OCI-LY1 (cell line): Measurements from ENCODE around the gene KCNA4.
"Not testable (repeated sequence)": the region's sequence is repeated elsewhere in the genome, so short reads cannot be mapped to it uniquely, and the experiment has no call there.

Experiments used
- H2AFZ ChIP-seq: fragments of 200-600 bp; sonication (generic), shearing (Covaris generic); 2 replicates; pipeline ENCODE4 v1.6.0; 2014; ENCODE audit warnings: antibody characterized with exemption, mild to moderate bottlenecking, low read length
- H3F3A ChIP-seq: fragments of 200-600 bp; sonication (generic), shearing (Covaris generic); 2 replicates; pipeline ENCODE4 v1.6.0; 2014; ENCODE audit warnings: mild to moderate bottlenecking, antibody characterized with exemption, low read length, moderate library complexity; ENCODE audit not compliant: insufficient read depth
- H3K27ac ChIP-seq: fragments of 200-600 bp; sonication (generic); 2 replicates; pipeline ENCODE4 v1.5.1; 2014; ENCODE audit warnings: low read length, mixed run types, mild to moderate bottlenecking, low read depth; ENCODE audit not compliant: poor library complexity, severe bottlenecking
- H3K27me3 ChIP-seq: fragments of 200-600 bp; sonication (generic); 2 replicates; pipeline ENCODE4 v1.6.0; 2014; ENCODE audit warnings: antibody characterized with exemption, mild to moderate bottlenecking, low read length, moderate library complexity; ENCODE audit not compliant: insufficient read depth
- H3K36me3 ChIP-seq: fragments of 200-600 bp; sonication (generic); 2 replicates; pipeline ENCODE4 v1.6.1; 2014; ENCODE audit warnings: mild to moderate bottlenecking, antibody characterized with exemption, low read length, moderate library complexity, mixed read lengths; ENCODE audit not compliant: insufficient read depth
- H3K4me1 ChIP-seq: fragments of 200-600 bp; sonication (generic); 2 replicates; pipeline ENCODE4 v1.5.1; 2014; ENCODE audit warnings: mild to moderate bottlenecking, low read length, moderate library complexity; ENCODE audit not compliant: insufficient read depth, severe bottlenecking
- H3K4me2 ChIP-seq: fragments of 200-600 bp; sonication (generic), shearing (Covaris generic); 2 replicates; pipeline ENCODE4 v1.6.1; 2014; ENCODE audit warnings: low read length
- H3K4me3 ChIP-seq: fragments of 200-600 bp; sonication (generic); 2 replicates; pipeline ENCODE4 v1.5.1; 2014; ENCODE audit warnings: low read length, low read depth, mild to moderate bottlenecking, mixed read lengths; ENCODE audit not compliant: poor library complexity, severe bottlenecking
- H3K79me2 ChIP-seq: fragments of 200-600 bp; shearing (Covaris generic); 2 replicates; pipeline ENCODE4 v1.6.1; 2016; ENCODE audit warnings: mixed run types, low read length, mixed read lengths; ENCODE audit not compliant: insufficient read depth
- H3K9ac ChIP-seq: fragments of 200-600 bp; sonication (generic), shearing (Covaris generic); 2 replicates; pipeline ENCODE4 v1.6.1; 2014; ENCODE audit warnings: mild to moderate bottlenecking, low read length, mixed read lengths
- H3K9me2 ChIP-seq: fragments of 200-600 bp; sonication (generic), shearing (Covaris generic); 2 replicates; pipeline ENCODE4 v1.6.1; 2014; ENCODE audit warnings: low read depth, mild to moderate bottlenecking, low read length, mixed read lengths
- H3K9me3 ChIP-seq: fragments of 200-600 bp; shearing (Covaris generic); 2 replicates; pipeline ENCODE4 v1.6.1; 2014; ENCODE audit warnings: low read length, mixed read lengths
- H4K20me1 ChIP-seq: fragments of 200-600 bp; sonication (generic), shearing (Covaris generic); 2 replicates; pipeline ENCODE4 v1.6.0; 2016; ENCODE audit warnings: mild to moderate bottlenecking, low read length; ENCODE audit not compliant: insufficient read depth
- CTCF ChIP-seq: fragments of 200-600 bp; sonication (generic), shearing (Covaris generic); IDR thresholded peaks from 2 replicates; pipeline ENCODE4 v1.5.1; 2017; ENCODE audit warnings: mild to moderate bottlenecking, antibody characterized with exemption, low read length, moderate library complexity, mixed read lengths
- EZH2 ChIP-seq: fragments of 200-600 bp; sonication (generic), shearing (Covaris generic); IDR thresholded peaks from 2 replicates; pipeline ENCODE4 v1.8.0; 2017; ENCODE audit warnings: borderline replicate concordance, mixed run types, mild to moderate bottlenecking, antibody characterized with exemption, low read length, moderate library complexity, mixed read lengths

Gene KCNA4

GRCh38 chr11:29978549-29978948 is 38.3 kb downstream of the KCNA4 start:
- Histone ChIP-seq H3K9me3 (no peaks in the 10 kb centered on the region), H4K20me1 (no peaks in the 10 kb centered on the region), H3K27ac (no peak overlapping the region), H3K4me1 (no peaks in the 10 kb centered on the region), H3K27me3 (no peaks in the 10 kb centered on the region), H3K36me3 (no peaks in the 10 kb centered on the region), H2AFZ (no peak overlapping the region), H3F3A (no peaks in the 10 kb centered on the region), H3K4me2 (no peak overlapping the region), H3K9ac (no peak overlapping the region), H3K9me2 (no peaks in the 10 kb centered on the region), H3K4me3 (no peak overlapping the region), H3K79me2 (no peaks in the 10 kb centered on the region)
- no peak for TF ChIP-seq EZH2
- TF ChIP-seq CTCF = no peak

- not testable (repeated sequence) for H4K20me1 ChIP-seq, H3K9ac ChIP-seq, H3K79me2 ChIP-seq, H3K4me2 ChIP-seq, H3K27ac ChIP-seq, H3K4me3 ChIP-seq, H3K27me3 ChIP-seq, H2AFZ ChIP-seq, H3K9me3 ChIP-seq, H3K4me1 ChIP-seq, H3F3A ChIP-seq, H3K9me2 ChIP-seq, H3K36me3 ChIP-seq
Measured at GRCh38 chr11:29975580-29975979, 41.2 kb downstream of the KCNA4 start.

- Histone ChIP-seq H3K9me3 (no peaks in the 10 kb centered on the region), H4K20me1 (no peaks in the 10 kb centered on the region), H3K36me3 (no peaks in the 10 kb centered on the region), H3K4me3 (no peak overlapping the region), H2AFZ (no peak overlapping the region), H3K4me2 (no peak overlapping the region), H3F3A (no peaks in the 10 kb centered on the region), H3K9ac (no peak overlapping the region), H3K79me2 (no peaks in the 10 kb centered on the region), H3K9me2 (no peaks in the 10 kb centered on the region), H3K4me1 (no peaks in the 10 kb centered on the region), H3K27me3 (no peaks in the 10 kb centered on the region), H3K27ac (no peak overlapping the region)
- TF ChIP-seq CTCF (no peak), EZH2 (no peak)
Measured at GRCh38 chr11:29963796-29964195, 53.0 kb downstream of the KCNA4 start.

GRCh38 chr11:29963036-29963435 is 53.8 kb downstream of the KCNA4 start:
- no peaks in the 10 kb centered on the region for H3K27me3 ChIP-seq
- TF ChIP-seq EZH2 (no peak), CTCF (no peak)
- H3K4me1 ChIP-seq = no peaks in the 10 kb centered on the region
- no peaks in the 10 kb centered on the region for H3F3A ChIP-seq
- H2AFZ ChIP-seq = no peak overlapping the region
- no peaks in the 10 kb centered on the region for H4K20me1 ChIP-seq
- no peaks in the 10 kb centered on the region for H3K36me3 ChIP-seq
- no peak overlapping the region for H3K4me2 ChIP-seq
- H3K9me3 ChIP-seq = no peaks in the 10 kb centered on the region
- H3K4me3 ChIP-seq = no peak overlapping the region
- no peaks in the 10 kb centered on the region for H3K9me2 ChIP-seq
- H3K27ac ChIP-seq = no peak overlapping the region
- no peak overlapping the region for H3K9ac ChIP-seq
- H3K79me2 ChIP-seq = no peaks in the 10 kb centered on the region
